Amniotic epithelial cell (primary cell): ENCODE results near the gene ATF4.
A peak's percentile ranks its signal among the peaks of the same experiment; 100 is the strongest.
"Not testable (repeated sequence)": the region's sequence is repeated elsewhere in the genome, so short reads cannot be mapped to it uniquely, and the experiment has no call there.

Source experiments
- DNase-seq: peaks from one replicate; pipeline ENCODE4 v3.0.0-alpha.2; 2010; ENCODE audit warnings: low read depth

The ATF4 gene

DNA sequence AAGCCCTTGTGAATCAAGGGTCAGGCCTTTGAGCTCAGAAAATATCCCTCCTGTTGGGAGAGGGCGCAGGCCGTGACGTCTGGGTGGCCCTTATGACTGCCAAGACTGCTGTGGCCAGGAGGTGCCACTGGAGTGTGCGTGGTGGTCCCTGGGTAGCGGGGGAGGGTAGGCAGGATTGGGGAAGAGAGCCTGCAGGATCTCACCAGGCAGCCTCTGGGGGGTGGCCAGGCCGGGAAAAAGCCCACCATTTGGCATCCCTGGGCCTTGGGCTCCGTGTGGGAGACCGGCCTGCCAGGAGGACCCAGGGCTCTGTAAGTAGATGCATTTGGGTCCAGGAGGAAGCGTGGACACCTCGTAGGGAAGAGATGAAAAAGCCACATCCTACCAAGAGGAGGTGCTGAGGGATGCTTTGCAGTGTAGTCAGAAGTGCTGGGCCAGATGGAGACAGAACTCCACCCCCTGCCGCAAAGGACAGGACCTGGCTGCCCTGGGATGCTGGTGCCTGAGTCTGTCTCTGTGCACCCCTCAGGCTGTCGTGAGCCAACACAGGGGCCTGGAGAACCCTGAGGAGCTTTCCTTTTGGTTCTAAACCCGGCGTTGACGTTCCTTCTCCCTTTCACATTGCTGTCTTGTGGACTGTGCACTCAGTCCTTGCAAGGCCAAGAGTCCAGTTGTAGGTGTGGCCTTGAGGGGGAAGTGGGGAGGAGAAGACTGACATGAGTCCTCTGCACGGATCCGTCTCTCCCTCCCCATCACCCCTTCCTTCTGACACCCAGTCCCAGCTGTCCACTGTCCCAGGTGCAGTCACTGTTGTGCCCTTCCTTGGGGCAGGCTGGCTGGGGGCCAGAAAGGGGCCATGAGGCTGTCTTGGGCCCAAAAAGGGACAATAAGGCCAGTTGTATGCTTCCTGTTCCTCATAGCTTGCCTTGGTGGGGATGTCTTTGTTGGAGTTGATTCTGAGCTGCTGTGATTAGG is 31.0 kb upstream of the ATF4 start:
- no peak for DNase-seq

DNA sequence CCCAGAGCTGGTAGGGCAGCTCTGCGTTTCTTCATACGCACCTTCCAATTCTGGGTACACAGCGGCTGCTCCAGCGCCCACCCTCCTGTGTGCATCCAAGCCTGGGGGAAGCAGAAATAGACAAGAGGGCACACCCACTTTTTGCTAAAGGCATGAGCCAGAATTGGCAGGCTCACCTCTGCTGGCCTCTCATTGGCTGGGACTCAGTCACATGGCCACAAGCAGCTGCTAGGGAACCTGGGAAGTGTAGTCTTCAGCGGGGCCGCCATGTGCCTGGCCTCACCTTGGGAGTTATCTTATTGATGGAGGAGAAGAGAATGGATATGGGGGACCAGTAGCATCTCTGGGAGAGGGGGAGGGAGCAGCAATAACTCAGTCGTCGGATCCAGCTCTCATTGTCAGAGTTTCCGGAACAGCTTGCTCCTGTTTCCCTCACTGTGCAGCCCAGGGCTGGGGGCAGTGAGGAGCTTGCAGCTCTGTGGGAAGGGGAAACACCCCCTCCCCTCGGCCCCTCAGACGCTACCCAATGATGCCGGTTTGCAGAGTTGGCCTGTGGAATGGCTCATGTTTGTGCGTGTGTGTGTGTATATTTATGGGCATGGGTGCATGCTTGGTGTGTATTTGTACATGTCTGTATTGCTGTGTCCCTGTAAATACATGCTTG is 30.1 kb upstream of the ATF4 start:
- peak; percentile 67 for DNase-seq

DNA sequence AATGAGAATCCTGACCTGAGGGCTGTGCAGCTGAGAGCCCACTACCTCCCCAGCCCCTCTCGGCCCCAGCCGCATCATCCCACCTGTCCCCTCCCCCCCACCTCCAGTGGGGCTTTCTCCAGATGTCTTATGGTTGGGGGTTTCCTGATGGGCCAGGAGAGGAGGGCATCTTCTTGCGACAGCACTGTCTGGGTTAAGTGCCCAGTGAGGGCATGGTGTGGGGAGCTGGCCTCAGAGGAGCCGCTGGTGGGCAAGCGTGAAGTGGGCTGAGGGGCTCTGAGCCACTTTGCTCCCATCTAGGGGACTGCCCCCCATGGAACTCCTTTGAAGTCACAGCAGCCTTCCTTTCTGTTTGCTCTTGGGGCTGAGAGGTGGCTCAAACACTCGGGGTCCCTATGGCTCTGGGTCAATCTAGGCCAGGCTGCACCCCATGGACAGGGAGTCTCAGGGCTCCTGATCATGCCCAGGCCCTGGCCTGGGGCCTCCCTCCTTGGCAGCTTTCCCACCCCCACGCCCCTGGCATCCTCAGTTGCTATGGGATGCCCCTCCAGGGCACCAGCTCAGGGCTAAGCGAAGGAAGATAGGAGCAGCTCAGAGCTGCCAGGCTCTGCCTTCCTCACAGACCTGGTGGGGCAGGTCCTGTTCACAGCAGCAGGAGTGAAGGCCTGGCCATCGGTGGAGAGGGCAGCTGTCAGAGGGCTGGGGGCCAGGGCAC is 29.2 kb upstream of the ATF4 start:
- DNase-seq: no peak

DNA sequence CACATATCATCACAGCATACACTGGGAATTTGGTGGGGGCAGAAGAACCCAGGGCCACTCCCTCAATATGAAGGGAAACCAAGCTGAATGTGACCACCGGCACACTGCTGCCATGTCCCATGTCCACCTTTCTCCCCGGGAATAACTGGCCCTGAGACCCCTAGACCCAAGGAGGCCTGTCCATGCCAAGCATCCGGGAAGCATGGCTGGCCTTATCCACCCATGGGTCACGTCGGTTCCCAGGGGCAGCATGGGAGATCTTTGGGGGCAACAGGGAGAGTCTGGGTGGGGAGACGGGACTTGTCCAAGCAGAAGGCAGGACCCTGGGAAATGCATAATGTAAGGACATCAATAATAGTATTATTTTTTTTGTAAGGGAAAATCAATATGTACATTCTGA is 28.7 kb upstream of the ATF4 start:
- no peak for DNase-seq

DNA sequence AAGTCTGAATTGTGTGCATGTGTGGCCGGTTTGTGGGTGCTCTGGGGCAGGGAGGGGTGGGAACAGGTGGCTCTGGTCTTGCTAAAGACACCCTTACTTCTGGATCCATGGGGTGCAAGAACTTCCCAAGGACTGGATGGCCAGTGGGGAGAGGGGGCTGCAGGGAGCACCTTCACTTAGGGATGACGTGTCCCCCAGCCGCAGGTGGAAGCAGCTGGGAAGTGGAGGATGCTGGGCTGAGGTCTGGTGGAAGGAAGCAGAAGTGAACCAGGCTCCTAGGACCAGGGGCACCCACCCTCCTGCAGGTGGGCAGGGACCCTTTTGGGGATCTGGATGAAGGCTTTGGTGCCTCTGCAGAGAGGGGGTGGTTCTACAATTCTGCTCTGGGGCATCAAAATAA is 28.2 kb upstream of the ATF4 start:
- DNase-seq: no peak

DNA sequence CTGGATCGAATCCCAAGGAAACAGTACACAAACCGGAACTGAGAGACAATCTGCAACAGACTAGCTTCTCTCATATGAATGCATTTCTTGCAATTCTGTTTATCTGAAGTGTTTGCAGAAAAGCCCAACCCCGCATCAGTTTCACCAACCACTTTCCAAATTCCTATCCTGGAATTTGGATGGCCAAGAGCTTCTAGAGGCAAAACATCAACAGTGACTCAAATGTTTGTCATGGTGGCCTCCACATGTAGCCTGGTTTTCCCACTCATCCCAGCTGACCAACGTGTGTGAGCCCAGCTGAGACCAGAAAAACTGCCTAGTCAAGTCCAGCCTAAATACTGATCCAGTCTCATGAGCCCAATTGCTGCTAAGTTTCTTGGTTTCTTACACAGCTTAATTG is 26.6 kb upstream of the ATF4 start:
- DNase-seq: peak; percentile 42

DNA sequence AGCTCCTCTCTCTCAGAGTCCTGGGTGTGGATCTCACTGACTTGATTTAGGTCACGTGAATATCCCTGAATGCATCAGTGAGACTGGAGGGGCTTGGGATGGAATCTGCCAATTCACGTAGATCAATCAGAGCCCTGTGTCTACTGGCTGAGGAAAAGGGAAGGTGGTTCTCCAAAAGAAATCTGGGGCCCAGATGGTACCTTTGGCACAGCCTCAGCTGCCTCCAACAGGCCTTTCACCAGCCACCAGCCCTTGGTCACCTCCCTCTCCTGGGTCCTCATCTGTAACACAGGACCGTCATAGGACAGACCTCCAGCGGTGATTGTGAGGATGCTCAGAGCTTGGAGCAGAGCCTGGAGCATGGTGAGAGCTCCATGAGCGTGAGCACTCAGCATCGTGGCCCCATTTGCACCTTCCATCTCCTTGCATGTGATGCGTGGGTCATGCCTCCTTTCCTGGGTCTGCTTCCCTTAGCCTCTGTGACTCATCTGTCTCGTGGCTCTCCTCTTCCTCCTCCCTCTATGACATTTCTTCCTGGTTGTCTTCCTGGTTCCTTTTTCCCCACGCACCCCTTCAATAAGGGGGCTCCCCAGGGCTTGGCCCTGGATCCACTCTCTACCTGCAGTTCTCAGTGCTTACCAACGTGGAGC is 25.8 kb upstream of the ATF4 start:
- no peak for DNase-seq

DNA sequence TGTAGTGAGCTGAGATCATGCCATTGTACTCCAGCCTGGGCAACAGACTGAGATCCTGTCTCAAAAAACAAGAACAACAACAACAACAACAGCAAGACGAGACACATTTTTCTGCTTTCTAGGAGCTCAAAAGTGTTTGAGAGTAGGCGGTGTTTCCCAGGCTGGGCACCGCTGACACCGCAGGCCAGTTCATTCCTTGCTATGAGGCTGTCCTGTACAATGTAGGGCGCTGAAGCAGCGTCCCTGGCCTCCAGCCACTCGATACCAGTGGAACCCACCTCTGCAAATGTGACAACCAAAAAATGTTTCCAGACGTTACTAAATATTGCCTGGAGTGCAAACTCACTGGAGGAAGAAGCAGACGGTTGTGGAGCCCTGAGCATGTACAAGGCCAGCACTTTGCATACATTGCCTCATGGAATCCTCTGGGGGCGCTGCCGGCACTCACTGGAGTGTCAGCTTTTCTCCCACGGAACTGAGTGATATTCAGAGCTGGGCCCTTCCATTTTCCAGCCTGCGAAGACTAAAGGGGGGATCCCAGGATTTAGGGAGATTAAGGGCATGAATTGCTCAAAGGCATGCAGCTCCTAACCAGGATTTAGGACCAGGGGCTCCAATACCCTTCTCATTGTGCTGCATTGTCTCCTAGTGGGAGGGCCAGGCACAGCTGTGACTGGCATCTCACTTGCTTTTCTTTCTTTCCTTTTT is 24.1 kb upstream of the ATF4 start:
- DNase-seq: peak; percentile 67

DNA sequence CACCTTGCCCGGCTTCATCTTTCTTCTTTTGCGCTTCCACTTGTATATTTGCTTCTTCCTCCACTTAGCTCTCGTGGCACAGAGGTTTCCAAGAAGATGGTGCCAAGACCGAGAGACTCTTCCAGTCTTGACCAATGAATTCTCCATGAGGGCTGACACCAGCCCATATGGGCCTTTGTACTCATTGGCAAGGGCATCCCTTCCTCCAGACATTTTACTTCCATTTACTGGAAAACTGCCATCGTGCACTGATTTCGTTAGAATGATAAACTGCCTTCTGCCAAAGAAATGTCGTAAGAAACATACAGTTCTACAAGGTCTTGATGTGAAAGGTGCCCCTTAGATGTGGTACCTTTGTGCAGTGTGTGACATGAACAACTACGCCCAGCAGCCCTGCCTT is 22.9 kb upstream of the ATF4 start:
- DNase-seq: no peak

DNA sequence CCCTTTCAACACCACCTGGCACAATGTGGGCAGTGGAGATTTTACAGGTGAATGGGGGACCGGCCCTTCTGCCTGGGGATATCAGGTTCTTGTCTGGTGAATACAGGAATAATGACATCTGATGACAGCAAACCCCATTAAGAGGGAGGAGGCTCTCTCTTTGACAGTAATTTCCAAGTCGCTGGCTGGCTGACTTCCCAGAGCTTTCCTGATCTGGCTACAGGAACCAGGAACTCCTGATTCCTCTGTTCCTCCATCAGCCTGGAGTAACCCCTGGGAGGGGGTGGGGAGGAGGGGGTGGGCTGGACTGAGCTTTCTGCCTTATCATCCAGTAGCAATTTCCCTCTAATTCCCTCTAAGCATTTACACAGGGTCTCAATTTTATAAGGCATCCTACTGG is 22.0 kb upstream of the ATF4 start:
- DNase-seq: no peak

DNA sequence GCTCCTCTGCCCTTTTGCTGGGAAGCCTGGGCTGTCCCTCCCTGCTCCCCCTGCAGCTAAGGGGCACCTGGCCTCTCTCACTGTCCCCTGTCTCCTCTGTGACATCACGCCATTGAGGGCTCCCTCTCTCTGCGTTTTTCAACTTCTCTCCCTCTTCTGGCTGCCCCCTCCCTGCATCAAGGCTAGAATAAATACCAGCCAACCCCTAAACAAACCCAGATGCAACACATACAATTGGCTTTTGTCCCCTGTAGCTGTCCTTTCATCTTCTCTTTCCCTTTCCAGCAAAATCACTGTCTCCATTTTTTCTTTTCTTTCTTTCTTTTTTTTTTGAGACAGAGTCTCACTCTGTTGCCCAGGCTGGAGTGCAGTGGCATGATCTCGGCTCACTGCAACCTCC is 21.6 kb upstream of the ATF4 start:
- DNase-seq: no peak

DNA sequence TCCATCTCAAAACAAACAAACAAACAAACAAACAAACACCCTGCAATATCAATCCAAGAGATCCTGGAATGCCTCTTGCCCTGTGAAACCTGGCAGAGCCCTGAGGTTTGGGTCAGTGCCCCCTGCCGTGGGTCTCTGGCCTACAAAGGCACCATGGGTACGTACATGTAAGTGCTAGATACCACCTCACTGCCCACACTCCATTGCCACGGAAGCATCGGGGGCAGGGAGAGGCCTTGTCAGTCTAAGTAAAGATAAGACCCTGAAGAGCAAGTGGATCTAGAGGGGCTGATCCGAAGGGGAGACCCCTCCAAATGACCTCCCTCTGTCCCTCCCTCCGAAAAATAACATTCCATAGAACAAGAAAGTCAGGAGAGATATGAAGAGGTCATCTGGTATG is 20.3 kb upstream of the ATF4 start:
- DNase-seq: no peak

DNA sequence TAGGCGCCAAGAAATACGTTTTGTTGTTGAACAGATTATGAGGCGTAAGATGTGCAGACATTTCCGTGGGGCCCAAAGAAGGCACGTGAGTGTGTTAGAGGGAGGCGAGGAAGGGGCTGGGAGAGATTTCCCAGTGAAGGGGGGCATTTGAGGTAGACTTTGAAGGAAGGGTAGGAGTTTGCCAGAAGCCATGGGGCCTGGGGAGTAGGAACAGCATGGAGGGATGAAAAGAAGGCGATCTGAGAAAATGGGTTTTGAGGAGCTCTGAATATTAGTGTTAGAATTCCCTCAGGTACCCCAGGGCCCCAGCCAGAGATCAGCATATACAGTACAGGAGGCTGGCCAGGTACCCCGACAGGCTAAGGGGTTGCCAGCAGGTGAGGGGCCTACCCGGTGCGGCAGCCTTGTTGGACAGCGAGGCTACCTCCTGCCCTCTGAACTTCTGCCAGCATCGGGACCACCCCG is 18.7 kb upstream of the ATF4 start:
- DNase-seq: peak; percentile 21

DNA sequence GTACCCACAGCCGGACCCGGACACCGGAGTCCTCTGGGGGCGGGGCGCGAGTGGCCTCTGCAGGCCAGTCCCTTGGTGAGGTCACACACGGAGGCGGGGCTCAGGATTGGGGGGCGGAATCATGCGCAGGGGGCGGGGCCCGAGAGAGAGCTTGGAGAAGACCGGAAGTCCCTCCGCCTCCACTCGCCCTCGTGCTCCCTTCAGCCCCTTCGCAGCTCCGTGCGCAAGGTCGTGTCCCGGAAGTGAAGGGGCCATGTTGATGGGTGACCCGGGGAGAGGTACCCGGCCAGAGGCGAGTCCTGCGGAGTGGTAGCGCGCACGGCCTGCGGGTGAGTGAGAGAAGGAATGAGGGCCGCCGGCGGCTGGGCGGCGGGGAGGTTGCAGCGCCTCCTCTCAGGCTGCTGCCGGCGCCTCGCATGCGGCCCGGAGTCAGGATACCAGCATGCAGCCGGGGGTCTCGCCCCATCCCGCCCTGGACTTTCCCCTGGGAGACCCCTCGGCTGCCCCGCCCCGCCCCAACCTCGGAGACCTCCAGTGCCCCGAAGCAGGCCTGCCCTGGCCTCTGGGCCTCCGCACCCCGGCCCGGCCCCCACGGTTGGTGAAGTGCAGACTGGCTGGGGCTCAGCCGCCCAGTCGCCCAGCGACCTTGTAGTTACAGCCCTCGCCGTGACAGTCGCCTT is 18.1 kb upstream of the ATF4 start, which contains the start of gene MIEF1:
Gene MIEF1 (plus strand): TSS at position 182 of the 680 bp plus-strand sequence. CDS start 9,005 bp downstream, outside the sequence.
- DNase-seq: peak; percentile 96

DNA sequence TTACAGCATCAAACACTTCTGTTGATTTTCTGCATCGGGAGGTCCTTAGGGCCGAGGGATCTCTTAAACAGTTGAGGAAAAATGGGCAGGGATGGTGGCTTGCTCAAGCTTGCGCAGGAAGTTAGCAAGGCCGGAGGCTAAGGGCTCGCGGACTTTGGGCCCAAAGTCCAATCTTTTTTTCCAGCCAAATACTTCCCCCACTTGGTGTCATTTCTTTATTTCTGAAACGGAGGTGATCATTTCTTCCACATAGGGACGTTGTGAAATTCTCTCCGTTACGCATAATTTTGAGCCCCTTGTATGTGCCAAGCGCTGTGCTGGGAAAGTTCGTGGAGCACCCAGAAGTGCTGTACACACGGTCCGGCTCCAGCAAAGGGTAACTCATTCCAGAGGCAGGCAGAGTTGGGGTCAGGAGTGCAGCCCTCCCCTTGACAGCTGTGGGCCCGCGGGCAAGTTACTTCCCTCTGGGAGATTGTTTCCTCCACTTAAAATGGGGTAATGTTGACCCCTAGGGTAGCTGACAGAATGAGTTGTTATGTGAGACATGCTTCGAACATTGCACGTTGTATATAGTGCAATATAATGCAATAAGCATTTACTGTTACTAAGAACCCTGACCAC is 17.5 kb upstream of the ATF4 start:
- DNase-seq: no peak

DNA sequence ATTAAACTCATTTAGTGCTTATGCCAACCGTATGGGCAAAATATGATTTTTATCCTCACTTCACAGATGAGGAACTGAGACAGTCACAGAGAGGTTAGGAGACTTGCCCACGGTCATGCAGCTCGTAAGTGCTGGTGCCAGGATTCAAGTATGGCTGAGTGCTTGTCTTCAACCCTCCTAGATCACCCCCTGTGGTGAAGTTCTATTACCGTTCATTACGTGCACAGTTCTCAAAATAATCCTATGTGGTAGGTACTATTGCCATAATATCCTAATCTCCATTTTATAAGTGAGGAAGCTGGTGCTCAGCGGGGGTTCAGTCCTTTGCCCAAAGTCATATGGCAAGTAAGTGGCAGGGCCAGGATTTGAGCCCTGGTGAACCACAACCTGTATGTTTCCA is 16.7 kb upstream of the ATF4 start:
- no peak for DNase-seq

DNA sequence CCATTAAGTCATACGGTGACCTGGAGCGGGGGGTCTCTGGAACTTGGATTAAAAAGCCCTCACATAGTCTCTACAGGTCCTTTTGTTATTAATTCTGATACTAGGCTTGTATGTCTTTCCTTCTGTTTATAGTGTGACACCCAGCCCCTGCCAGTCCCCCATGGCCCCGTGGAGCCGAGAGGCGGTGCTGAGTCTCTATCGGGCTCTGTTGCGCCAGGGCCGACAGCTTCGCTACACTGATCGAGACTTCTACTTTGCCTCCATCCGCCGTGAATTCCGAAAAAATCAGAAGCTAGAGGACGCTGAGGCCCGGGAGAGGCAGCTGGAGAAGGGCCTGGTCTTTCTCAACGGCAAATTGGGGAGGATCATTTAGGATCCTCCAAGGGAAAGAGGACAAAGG is 16.3 kb upstream of the ATF4 start:
- no peak for DNase-seq

DNA sequence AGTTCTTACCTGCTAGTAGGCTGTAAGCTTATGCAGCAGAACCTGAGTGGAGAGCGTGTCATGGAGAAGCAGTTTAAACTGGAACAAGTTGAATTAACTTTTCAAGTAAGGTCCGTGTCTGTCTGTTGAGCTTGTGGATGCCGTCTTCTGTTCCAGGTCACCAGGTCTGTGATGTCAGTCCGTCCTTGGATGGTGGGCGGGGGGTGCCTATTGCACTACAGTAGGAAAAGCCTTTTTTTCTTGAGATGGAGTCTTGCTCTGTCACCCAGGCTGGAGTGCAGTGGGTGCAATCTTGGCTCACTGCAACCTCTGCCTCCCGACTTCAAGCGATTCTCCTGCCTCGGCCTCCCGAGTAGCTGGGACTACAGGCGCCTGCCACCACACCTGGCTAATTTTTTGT is 13.3 kb upstream of the ATF4 start:
- DNase-seq: not testable (repeated sequence)

DNA sequence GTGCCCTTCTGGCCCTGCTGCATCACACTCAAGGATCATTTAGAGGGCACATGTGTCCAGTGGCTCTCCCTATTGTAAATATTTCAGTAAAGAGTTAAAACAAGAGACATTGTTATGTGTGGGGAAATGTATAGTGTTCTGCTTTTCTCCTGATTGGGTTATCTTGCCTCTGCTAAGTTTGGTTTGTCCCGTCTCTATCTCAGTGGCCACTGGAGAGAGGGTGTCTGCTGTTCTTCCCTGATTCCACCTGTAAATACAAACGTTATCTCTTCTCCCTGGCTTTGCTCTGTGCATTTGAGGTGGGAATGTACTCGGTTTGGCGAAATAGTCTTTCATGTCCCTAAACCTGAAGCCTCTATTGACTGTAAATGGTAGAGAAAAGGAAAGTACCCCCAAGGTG is 12.0 kb upstream of the ATF4 start:
- DNase-seq: no peak

DNA sequence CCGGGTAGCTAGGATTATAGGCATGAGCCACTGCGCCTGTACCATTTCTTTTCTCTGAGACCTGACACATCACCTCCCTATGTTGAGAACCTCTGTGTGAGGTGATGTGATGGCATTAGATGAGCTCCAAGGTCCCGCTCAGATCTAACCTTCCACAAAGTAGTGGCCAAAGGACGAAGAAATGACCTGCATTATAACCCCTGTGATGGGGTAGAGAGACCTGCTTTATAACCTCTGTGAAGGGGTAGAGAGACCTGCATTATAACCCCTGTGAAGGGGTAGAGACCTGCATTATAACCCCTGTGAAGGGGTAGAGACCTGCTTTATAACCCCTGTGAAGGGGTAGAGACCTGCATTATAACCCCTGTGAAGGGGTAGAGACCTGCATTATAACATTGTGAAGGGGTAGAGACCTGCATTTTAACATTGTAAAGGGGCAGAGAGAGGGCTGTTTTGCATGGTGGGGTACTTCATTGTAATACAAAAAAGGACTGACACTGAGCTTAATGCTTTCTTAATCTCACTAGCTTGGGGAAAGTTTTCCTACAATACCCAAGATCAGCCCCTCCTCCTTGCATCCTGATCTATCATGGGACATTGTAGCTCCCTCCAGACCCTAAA is 9.7 kb upstream of the ATF4 start:
- DNase-seq: no peak
